Activated CD8-positive, alpha-beta memory T cell treated with anti-CD3 and anti-CD28 coated beads for 48 hours (primary cell): ENCODE data around the gene COL23A1.

Experiments used
- DNase-seq, 3 experiments: peaks; one replicate each; pipeline ENCODE4 v3.0.0-alpha.2; 2020; ENCODE audit warnings: low read depth in 2 of 3, low spot score in 2 of 3

Gene COL23A1

GRCh38 chr5:178590141-178590923 lies at the start of gene COL23A1:
Gene COL23A1, minus strand, starts transcription at chr5:178590393.
- DNase-seq = no peak

GRCh38 chr5:178637356-178638074 lies 47.3 kb upstream of the COL23A1 start:
- DNase-seq = no peak

- DNase-seq = no peak
Measured at GRCh38 chr5:178632285-178632684, 42.1 kb upstream of the COL23A1 start.

- no peak for DNase-seq
Measured at GRCh38 chr5:178630951-178631350, 40.8 kb upstream of the COL23A1 start.

- DNase-seq = no peak
Measured at GRCh38 chr5:178630475-178630930, 40.3 kb upstream of the COL23A1 start.

- no peak for DNase-seq
Measured at GRCh38 chr5:178627259-178627598, 37.0 kb upstream of the COL23A1 start.

GRCh38 chr5:178626484-178627258 lies 36.5 kb upstream of the COL23A1 start, which contains the start of gene CLK4:
Gene CLK4, minus strand, starts transcription at chr5:178627050. Its CDS starts 3,634 bp downstream, at chr5:178623416.
- peak; percentile 90 to 95 (median 93) for DNase-seq

- DNase-seq = no peak
Measured at GRCh38 chr5:178625679-178626483, 35.7 kb upstream of the COL23A1 start.

- no peak for DNase-seq
Measured at GRCh38 chr5:178624631-178625546, 34.7 kb upstream of the COL23A1 start.

GRCh38 chr5:178622679-178623247 lies 32.6 kb upstream of the COL23A1 start:
- no peak for DNase-seq

GRCh38 chr5:178619390-178619789 lies 29.2 kb upstream of the COL23A1 start:
- no peak for DNase-seq

GRCh38 chr5:178612299-178612698 lies 22.1 kb upstream of the COL23A1 start:
- no peak for DNase-seq

GRCh38 chr5:178606269-178606668 lies 16.1 kb upstream of the COL23A1 start:
- DNase-seq = no peak

- DNase-seq = no peak
Measured at GRCh38 chr5:178605788-178606187, 15.6 kb upstream of the COL23A1 start.

GRCh38 chr5:178602752-178603151 lies 12.6 kb upstream of the COL23A1 start:
- no peak for DNase-seq

- DNase-seq = no peak
Measured at GRCh38 chr5:178595750-178596149, 5.6 kb upstream of the COL23A1 start.

GRCh38 chr5:178595150-178595549 lies 5.0 kb upstream of the COL23A1 start:
- DNase-seq = no peak

- DNase-seq = no peak
Measured at GRCh38 chr5:178590924-178591423, 781 bp upstream of the COL23A1 start.
